HG03066 (cell line): ENCODE measurements around the gene UGT2B7.
"Not testable (repeated sequence)": the region's sequence is repeated elsewhere in the genome, so short reads cannot be mapped to it uniquely, and the experiment has no call there.

Experiments used
- ATAC-seq: cut with Tn5 transposase; IDR thresholded peaks from one replicate; pipeline ENCODE4 v1.9.1; 2021; ENCODE audit warnings: low read depth; ENCODE audit not compliant: unreplicated experiment

The UGT2B7 gene

DNA sequence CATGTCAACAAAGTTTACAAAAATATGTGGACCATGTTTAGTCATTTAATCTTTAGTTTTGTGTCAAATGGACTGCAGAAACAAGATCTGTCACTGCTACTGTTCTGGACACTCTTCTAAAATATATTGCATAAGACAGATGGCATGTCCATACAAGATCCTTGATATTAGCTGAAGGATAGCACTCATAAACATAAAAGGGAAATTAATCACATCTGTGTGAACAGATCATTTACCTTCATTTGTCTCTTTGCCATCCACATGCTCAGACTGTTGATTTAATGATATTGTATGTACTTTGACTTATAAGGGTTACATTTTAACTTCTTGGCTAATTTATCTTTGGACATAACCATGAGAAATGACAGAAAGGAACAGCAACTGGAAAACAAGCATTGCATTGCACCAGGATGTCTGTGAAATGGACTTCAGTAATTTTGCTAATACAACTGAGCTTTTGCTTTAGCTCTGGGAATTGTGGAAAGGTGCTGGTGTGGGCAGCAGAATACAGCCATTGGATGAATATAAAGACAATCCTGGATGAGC is at the start of gene UGT2B7:
Gene UGT2B7 (plus strand): TSS at position 364 of the 546 bp plus-strand sequence. CDS start 47 bp downstream, at position 411.
- no peak for ATAC-seq

GRCh38 chr4:69049860-69050259 is 46.4 kb upstream of the UGT2B7 start:
- ATAC-seq, result no peak

DNA sequence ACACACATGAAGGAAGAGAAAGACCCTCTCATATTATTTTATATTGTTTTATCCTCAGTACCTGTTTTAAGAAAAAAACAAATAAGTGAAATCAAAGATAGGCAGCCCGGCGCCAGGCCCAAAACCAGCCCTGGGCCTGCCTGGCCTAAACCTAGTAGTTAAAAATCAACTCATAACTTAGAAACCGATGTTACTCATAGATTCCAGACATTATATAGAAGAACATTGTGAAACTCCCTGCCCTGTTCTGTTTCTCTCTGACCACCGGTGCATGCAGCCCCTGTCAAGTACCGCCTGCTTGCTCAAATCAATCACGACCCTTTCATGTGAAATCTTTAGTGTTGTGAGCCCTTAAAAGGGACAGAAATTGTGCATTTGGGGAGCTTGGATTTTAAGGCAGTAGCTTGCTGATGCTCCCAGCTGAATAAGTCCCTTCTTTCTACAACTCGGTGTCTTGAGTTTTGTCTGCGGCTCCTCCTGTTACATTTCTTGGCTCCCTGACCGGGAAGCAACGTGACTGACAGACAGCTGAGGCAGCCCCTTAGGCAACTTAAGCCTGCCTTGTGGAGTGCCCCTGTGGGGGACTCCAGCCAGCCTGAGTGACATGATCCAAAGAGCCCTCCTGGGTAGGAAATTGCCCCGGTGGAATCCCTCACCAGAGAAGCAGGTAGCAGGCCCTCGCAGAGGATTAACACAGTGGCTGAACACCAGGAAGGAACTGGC is 45.3 kb upstream of the UGT2B7 start:
- ATAC-seq, result not testable (repeated sequence)

DNA sequence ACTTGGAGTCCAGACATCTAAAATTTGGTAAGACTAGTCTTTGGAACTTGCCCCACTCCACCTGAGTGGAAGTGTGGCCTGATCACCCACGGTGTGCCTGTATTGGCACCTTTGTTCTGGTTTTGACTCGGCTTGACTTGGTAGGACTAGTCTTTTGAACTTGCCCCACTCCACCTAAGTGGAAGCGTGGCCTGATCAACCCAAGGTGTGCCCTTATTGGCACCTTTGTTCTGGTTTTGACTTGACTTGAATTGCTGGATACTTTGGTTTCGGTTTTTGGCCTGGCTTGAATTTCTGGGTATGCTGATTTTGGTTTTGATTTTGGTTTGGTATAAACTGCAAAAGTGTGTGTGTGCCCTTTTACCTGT is 44.7 kb upstream of the UGT2B7 start:
- ATAC-seq, result no peak

- ATAC-seq, result not testable (repeated sequence)
Observed at GRCh38 chr4:69053309-69053885, 42.9 kb upstream of the UGT2B7 start.

DNA sequence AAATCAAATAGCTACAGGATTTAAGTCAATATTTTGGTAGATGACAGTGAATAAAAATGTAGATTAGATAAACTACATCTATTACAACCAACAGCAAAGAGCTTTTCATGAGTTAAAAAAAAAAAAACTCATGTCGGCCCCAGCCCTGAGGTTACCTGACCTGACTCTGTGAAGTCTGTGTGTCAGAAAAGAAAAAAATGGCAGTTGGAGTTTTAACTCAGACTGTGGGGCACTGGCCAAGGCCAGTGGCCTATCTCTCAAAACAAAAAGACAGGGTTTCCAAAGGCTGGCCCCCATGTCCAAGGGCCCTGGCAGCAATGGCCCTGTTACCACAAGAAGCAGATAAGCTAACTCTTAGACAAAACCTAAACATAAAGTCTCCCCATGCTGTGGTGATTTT is 42.2 kb upstream of the UGT2B7 start:
- not testable (repeated sequence) for ATAC-seq

DNA sequence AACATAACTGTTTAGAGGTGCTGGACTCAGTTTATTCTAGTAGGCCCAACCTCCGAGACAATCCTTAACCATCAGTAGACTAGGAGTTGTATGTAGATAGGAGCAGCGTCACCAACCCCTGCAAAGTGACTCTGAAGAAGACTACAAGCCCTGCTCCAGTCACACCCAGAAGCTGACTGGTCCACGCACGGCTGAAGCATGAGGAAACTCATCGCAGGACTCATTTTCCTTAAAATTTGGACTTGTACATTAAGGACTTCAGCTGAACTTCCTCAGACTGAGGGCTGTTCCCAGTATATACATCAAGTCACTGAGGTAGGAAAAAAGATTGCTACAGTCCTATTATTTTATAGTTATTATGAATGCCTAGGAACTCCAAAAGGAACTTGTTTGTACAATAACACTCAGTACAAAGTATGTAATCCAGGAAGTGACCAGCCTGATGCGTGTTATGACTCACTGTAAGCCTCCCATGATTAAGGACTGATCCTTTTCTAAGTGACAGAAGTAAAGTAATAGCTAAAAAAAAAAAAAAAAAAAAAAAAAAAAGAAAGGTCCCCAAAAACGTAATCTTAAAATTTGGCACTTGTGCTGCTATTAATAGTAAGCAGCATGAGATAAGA is 41.6 kb upstream of the UGT2B7 start:
- ATAC-seq, result no peak

DNA sequence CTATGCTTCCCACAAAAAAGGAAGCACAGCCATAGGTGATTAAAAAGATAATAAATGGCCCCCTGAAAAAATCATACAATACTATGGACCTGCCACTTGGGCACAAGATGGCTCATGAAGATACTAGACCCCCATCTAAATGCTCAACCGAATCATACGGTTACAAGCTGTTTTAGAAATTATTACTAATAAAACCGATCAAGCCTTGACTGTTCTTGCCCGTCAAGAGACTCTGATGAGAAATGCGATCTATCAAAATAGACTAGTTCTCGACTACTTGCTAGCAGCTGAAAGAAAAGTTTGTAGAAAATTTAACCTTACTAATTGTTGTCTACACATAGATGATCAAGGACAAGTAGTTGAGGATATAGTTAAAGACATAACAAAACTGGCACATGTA is 40.1 kb upstream of the UGT2B7 start:
- no peak for ATAC-seq

- ATAC-seq, result no peak
Observed at GRCh38 chr4:69056921-69057550, 39.2 kb upstream of the UGT2B7 start.

GRCh38 chr4:69057620-69058409 is 38.5 kb upstream of the UGT2B7 start:
- peak; percentile 75 for ATAC-seq

DNA sequence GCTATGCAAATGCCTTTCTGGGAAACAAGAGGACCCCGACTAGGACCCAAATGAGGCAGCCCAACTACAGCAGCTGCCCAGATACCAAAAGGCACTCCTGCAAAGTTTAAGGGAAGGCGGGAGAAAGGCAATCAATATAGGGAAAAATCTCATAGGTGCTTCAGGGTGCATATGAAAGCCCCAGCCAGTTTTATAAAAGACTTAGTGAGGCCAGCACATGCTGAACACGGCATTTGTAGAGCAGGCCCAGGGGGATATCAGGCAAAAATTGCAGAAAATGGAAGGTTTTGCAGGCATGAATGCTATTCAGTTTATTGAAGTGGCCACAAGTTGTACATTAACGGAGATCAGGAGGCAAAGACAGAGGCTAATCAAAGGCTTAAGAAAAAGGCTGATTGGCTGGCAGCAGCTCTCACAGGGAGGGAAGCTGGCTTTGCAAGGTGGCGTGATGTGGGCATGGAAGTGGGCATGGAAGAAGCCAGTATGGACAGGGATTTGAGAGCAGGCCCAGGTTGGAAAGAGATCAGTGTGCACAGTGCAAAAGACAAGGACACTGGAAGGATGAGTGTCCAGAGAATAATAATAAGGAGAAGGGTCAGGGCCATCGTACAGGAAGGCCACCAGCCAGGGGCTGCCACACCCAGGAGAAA is 37.7 kb upstream of the UGT2B7 start:
- ATAC-seq, result peak; percentile 23

GRCh38 chr4:69060651-69061308 is 35.5 kb upstream of the UGT2B7 start:
- ATAC-seq, result no peak

DNA sequence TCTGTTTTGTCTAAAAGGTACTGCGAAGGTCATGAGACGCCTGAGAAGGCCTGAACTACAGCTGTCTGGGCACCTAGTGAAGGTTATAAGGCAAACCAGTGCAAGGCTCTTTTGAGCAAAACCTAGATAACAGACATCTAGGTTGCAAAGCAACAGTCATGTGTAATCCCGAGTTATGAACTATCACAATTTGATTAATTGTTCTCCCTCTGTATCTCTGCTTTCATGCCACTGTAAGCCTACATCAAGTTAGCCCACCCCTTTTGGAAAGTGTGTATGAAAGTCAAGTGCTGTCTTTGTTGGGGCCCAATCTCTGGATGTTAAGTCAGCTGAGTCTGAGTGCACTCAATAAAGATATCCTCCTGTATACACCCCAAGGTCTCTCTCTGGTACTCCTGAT is 31.9 kb upstream of the UGT2B7 start:
- no peak for ATAC-seq

DNA sequence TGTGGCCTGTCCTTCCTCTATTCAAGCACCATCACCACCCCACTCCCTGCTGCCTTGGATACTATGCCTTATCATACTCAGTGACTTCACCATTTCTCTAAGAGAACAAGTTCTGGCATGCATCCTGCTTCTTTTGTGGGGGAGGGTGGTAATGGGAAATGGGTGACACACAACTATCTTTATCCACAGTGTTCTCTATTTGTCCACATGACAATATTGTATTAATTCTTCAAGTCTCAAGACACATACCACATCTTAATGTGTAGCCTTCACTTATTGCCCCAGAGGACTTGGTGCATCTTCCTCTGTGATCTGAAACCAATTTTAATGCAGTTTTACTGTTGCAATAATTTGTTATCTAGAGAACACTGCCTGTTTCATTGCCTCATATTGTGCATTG is 29.3 kb upstream of the UGT2B7 start:
- ATAC-seq, result no peak

DNA sequence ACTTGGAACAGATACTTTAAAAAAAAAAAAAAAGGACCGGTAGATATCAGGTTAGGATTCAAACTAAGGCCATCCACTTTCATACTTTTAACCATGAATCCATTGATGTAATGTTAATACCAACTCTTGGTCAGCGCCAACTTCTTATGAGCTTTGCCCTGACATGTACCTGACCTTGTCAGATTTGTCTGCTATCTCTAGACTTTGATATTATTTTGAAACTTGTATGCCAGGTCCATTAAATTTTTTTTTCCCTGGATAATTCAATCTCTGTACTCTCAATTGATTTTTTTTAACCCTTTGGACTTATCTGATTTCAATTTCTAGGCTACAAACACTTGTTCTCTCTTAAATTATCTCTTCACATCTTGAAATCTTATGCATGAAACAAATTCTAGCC is 27.2 kb upstream of the UGT2B7 start:
- no peak for ATAC-seq

- ATAC-seq, result no peak
Observed at GRCh38 chr4:69070590-69070989, 25.7 kb upstream of the UGT2B7 start.

- no peak for ATAC-seq
Observed at GRCh38 chr4:69071286-69071685, 25.0 kb upstream of the UGT2B7 start.

- no peak for ATAC-seq
Observed at GRCh38 chr4:69073375-69073774, 22.9 kb upstream of the UGT2B7 start.

- no peak for ATAC-seq
Observed at GRCh38 chr4:69075061-69075792, 21.0 kb upstream of the UGT2B7 start.
